Liver (tissue), 3 donors: Measurements from ENCODE around the gene PBOV1.

Experiments used
- JUND ChIP-seq, 2 donors: IDR thresholded peaks; 2 replicates each; pipeline ENCODE4 v1.6.1; 2016; ENCODE audit warnings: antibody characterized with exemption in 2 of 2
- TF ChIP-seq, protein P1 (sequence below): IDR thresholded peaks from 2 replicates; pipeline ENCODE4 v1.6.1; 2016; ENCODE audit warnings: antibody characterized with exemption, mild to moderate bottlenecking
- TF ChIP-seq, protein P2 (sequence below): fragments of 150-350 bp; IDR thresholded peaks from 2 replicates; pipeline ENCODE4 v1.5.1; 2017; ENCODE audit warnings: improper control_type of control experiment, low read depth, low read length; ENCODE audit not compliant: missing input control
- TF ChIP-seq, protein P3 (sequence below): IDR thresholded peaks from 2 replicates; pipeline ENCODE4 v1.6.1; 2016; ENCODE audit warnings: antibody characterized with exemption
- donor health status: healthy.
- donor health status: healthy.

DNA sequence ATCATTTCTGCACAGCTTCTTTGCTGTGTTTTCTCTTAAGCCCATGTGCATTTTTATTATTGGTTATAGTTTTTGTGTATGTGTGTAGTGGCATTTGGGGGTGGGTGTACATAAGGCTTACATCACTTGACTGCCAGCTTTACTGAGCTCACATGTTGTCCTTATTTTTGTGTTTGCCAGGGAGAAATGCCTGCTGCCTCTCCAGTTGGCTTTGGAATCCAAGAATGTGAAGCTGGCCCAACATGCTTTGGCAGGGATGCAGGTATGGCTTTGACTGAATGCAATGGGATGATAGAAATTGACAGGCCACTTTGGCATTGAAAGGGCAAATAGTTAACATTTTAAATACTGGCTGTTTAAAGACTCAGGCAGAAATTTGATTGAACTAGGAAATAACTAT is 11.4 kb downstream of the PBOV1 start:
- TF ChIP-seq, protein P1, sequence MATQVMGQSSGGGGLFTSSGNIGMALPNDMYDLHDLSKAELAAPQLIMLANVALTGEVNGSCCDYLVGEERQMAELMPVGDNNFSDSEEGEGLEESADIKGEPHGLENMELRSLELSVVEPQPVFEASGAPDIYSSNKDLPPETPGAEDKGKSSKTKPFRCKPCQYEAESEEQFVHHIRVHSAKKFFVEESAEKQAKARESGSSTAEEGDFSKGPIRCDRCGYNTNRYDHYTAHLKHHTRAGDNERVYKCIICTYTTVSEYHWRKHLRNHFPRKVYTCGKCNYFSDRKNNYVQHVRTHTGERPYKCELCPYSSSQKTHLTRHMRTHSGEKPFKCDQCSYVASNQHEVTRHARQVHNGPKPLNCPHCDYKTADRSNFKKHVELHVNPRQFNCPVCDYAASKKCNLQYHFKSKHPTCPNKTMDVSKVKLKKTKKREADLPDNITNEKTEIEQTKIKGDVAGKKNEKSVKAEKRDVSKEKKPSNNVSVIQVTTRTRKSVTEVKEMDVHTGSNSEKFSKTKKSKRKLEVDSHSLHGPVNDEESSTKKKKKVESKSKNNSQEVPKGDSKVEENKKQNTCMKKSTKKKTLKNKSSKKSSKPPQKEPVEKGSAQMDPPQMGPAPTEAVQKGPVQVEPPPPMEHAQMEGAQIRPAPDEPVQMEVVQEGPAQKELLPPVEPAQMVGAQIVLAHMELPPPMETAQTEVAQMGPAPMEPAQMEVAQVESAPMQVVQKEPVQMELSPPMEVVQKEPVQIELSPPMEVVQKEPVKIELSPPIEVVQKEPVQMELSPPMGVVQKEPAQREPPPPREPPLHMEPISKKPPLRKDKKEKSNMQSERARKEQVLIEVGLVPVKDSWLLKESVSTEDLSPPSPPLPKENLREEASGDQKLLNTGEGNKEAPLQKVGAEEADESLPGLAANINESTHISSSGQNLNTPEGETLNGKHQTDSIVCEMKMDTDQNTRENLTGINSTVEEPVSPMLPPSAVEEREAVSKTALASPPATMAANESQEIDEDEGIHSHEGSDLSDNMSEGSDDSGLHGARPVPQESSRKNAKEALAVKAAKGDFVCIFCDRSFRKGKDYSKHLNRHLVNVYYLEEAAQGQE: no peak
- TF ChIP-seq, protein P2, sequence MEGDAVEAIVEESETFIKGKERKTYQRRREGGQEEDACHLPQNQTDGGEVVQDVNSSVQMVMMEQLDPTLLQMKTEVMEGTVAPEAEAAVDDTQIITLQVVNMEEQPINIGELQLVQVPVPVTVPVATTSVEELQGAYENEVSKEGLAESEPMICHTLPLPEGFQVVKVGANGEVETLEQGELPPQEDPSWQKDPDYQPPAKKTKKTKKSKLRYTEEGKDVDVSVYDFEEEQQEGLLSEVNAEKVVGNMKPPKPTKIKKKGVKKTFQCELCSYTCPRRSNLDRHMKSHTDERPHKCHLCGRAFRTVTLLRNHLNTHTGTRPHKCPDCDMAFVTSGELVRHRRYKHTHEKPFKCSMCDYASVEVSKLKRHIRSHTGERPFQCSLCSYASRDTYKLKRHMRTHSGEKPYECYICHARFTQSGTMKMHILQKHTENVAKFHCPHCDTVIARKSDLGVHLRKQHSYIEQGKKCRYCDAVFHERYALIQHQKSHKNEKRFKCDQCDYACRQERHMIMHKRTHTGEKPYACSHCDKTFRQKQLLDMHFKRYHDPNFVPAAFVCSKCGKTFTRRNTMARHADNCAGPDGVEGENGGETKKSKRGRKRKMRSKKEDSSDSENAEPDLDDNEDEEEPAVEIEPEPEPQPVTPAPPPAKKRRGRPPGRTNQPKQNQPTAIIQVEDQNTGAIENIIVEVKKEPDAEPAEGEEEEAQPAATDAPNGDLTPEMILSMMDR: no peak
- no peak for TF ChIP-seq JUND (IDR thresholded peaks at IDR 0.05)
- TF ChIP-seq, protein P3, sequence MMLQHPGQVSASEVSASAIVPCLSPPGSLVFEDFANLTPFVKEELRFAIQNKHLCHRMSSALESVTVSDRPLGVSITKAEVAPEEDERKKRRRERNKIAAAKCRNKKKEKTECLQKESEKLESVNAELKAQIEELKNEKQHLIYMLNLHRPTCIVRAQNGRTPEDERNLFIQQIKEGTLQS: no peak
